ENCODE measurements around the gene PPP1R13L.

Gene PPP1R13L

GRCh38 chr19:45361608-45362007, 43.3 kb downstream of the PPP1R13L start (continued):
- TF ChIP-seq, protein P1, sequence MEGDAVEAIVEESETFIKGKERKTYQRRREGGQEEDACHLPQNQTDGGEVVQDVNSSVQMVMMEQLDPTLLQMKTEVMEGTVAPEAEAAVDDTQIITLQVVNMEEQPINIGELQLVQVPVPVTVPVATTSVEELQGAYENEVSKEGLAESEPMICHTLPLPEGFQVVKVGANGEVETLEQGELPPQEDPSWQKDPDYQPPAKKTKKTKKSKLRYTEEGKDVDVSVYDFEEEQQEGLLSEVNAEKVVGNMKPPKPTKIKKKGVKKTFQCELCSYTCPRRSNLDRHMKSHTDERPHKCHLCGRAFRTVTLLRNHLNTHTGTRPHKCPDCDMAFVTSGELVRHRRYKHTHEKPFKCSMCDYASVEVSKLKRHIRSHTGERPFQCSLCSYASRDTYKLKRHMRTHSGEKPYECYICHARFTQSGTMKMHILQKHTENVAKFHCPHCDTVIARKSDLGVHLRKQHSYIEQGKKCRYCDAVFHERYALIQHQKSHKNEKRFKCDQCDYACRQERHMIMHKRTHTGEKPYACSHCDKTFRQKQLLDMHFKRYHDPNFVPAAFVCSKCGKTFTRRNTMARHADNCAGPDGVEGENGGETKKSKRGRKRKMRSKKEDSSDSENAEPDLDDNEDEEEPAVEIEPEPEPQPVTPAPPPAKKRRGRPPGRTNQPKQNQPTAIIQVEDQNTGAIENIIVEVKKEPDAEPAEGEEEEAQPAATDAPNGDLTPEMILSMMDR (tag by site-specific recombination; IDR thresholded peaks at IDR 0.05), result no peak
- TF ChIP-seq ZFP41 (tag by site-specific recombination; IDR thresholded peaks at IDR 0.05; ENCODE audit: borderline replicate concordance) (no peak), ZXDB (tag by site-specific recombination; IDR thresholded peaks at IDR 0.05) (no peak)

DNA sequence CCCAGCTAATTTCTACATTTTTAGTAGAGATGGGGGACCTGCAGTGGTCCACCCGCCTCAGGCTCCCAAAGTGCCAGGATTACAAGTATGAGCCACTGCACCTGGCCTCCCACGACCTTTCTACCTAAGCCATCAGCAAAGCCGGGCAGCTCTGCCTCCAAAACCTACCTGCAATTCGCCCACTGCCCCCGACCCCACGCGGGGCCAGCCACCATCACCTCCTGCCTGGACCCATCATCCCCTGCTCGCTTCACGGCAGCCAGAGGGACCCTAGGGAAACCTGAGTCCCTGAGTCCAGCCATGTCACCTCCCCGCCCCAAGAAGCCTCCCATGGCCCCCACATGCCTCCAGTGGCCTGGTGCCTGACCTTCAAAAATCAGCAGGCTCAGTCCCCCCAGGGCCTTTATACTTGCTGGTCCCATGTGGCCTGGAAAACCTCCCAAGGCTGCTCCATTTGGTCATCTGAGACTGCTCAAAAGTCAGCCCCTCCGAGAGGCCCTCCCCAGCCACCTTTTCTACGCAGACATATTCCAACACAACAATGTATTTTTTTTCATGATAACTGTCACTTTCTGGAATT, 46.6 kb downstream of the PPP1R13L start:
- Histone ChIP-seq H3K9me3 (ENCODE audit: control insufficient read depth, insufficient read depth, low read depth, low read length) (no peaks in the 10 kb centered on the region), H3K27ac (ENCODE audit: extremely low read depth, low read depth, low read length) (no peak overlapping the region), H3K36me3 (ENCODE audit: control insufficient read depth in 2 of 2, insufficient read depth in 1 of 2, low read length in 2 of 2) (peaks cover 43 to 81% of the 10 kb centered on the region in 2 experiments; a peak in 2 of 3 replicates), H3K4me3 (ENCODE audit: low read depth, low read length) (no peak overlapping the region), H3K4me1 (ENCODE audit: control insufficient read depth, insufficient read depth, low read length) (no peaks in the 10 kb centered on the region)
- TF ChIP-seq ZBTB20 (tag by site-specific recombination; IDR thresholded peaks at IDR 0.05) (no peak), ZNF626 (tag by site-specific recombination; IDR thresholded peaks at IDR 0.05) (no peak), BCL11A (tag by site-specific recombination; IDR thresholded peaks at IDR 0.05; ENCODE audit: low read depth) (no peak), ZNF449 (tag by site-specific recombination; IDR thresholded peaks at IDR 0.05) (no peak), MEIS1 (CRISPR knock-in tag; IDR thresholded peaks at IDR 0.05; ENCODE audit: borderline replicate concordance) (no peak), ZNF670 (tag by site-specific recombination; IDR thresholded peaks at IDR 0.05; ENCODE audit: low read depth) (no peak), ZNF341 (tag by site-specific recombination; IDR thresholded peaks at IDR 0.05; ENCODE audit: low read depth) (no peak), ZNF677 (tag by site-specific recombination; IDR thresholded peaks at IDR 0.05) (no peak), GLIS1 (tag by site-specific recombination; IDR thresholded peaks at IDR 0.05) (peak; percentile 62), ZSCAN16 (tag by site-specific recombination; IDR thresholded peaks at IDR 0.05) (no peak), PATZ1 (tag by site-specific recombination; IDR thresholded peaks at IDR 0.05) (peak; percentile 15; the same call in 1 of the 2 replicates), ZNF837 (tag by site-specific recombination; IDR thresholded peaks at IDR 0.05) (no peak), ZNF610 (tag by site-specific recombination; IDR thresholded peaks at IDR 0.05; ENCODE audit: borderline replicate concordance) (no peak), ZNF529 (tag by site-specific recombination; IDR thresholded peaks at IDR 0.05; ENCODE audit: insufficient replicate concordance) (no peak), HOXA7 (CRISPR knock-in tag; IDR thresholded peaks at IDR 0.05; ENCODE audit: borderline replicate concordance) (no peak)
- TF ChIP-seq, protein P2, sequence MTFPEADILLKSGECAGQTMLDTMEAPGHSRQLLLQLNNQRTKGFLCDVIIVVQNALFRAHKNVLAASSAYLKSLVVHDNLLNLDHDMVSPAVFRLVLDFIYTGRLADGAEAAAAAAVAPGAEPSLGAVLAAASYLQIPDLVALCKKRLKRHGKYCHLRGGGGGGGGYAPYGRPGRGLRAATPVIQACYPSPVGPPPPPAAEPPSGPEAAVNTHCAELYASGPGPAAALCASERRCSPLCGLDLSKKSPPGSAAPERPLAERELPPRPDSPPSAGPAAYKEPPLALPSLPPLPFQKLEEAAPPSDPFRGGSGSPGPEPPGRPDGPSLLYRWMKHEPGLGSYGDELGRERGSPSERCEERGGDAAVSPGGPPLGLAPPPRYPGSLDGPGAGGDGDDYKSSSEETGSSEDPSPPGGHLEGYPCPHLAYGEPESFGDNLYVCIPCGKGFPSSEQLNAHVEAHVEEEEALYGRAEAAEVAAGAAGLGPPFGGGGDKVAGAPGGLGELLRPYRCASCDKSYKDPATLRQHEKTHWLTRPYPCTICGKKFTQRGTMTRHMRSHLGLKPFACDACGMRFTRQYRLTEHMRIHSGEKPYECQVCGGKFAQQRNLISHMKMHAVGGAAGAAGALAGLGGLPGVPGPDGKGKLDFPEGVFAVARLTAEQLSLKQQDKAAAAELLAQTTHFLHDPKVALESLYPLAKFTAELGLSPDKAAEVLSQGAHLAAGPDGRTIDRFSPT (tag by site-specific recombination; IDR thresholded peaks at IDR 0.05), result no peak
- CTCF ChIA-PET, result interaction anchor here (0.6 kb wide), 1 partner anchor 14 kb away, joined by 4 read pairs; no protein-coding TSS in a partner anchor
- POLR2A ChIA-PET, result interaction anchor here (0.6 kb wide), 1 partner anchor 430 kb away, joined by 4 read pairs; no protein-coding TSS in a partner anchor

All from HEK293 (cell line).